Gastroesophageal sphincter (tissue), 4 donors: Measurements from ENCODE around the gene GRIK3. TPM values are rescaled to one million over a fixed set of nuclear protein-coding genes. Genes with fewer than 3 reads are reported as not detected.

Experiments used
- ATAC-seq: fragments of 150-250 bp; one replicate; pipeline ENCODE4 v1.9.1; 2016; ENCODE audit warnings: mild to moderate bottlenecking, moderate library complexity
- H3K27ac ChIP-seq, 4 donors: fragments of 200-600 bp; sonication (generic) in 3 of 4; 1 replicate in 3 of 4; 2 replicates in 1 of 4; pipeline ENCODE4 v1.5.1; 2016 to 2019
- H3K27me3 ChIP-seq: fragments of 200-600 bp; sonication (generic); one replicate; pipeline ENCODE4 v1.5.1; 2019
- H3K36me3 ChIP-seq, 2 donors: fragments of 200-600 bp; sonication (generic); one replicate each; pipeline ENCODE4 v1.5.1; 2019; ENCODE audit warnings: control low read depth in 1 of 2
- H3K4me1 ChIP-seq, 3 donors: fragments of 200-600 bp; sonication (generic); 1 replicate in 2 of 3; 2 replicates in 1 of 3; pipeline ENCODE4 v1.5.1; 2016 to 2019; ENCODE audit warnings: control low read depth in 2 of 3
- H3K4me3 ChIP-seq, 2 donors: fragments of 200-600 bp; sonication (generic); one replicate each; pipeline ENCODE4 v1.5.1; 2019; ENCODE audit warnings: mild to moderate bottlenecking in 1 of 2, moderate library complexity in 1 of 2
- H3K9me3 ChIP-seq, 3 donors: fragments of 200-600 bp; sonication (generic); one replicate each; pipeline ENCODE4 v1.5.1; 2017 to 2019; ENCODE audit warnings: control low read depth in 2 of 3
- EP300 ChIP-seq: sonication (generic); formaldehyde crosslinking; IDR thresholded peaks from one replicate; pipeline ENCODE4 v1.6.1; 2017; ENCODE audit warnings: antibody characterized with exemption, mild to moderate bottlenecking
- POLR2A ChIP-seq, 2 donors: fragments of 450-650 bp; IDR thresholded peaks; one replicate each; pipeline ENCODE4 v1.6.1; 2017; ENCODE audit warnings: antibody characterized with exemption in 2 of 2, mild to moderate bottlenecking in 2 of 2, moderate library complexity in 1 of 2
- POLR2AphosphoS5 ChIP-seq: sonication (generic); formaldehyde crosslinking; IDR thresholded peaks from one replicate; pipeline ENCODE4 v1.6.1; 2017; ENCODE audit warnings: antibody characterized with exemption
- WGBS, 2 donors: methylation state at CpG; one replicate each; pipeline ENCODE4 v1.1.5; 2018; ENCODE audit warnings: low coverage in 1 of 2; 5-methylcytosine and 5-hydroxymethylcytosine counted together
- total RNA-seq, 4 donors: library from RNA; depleted of rRNA; stranded (reverse); fragments of >200 nt; gene quantifications; one replicate each; pipeline ENCODE4 v1.1.0, GENCODE V29; 2016
- TF ChIP-seq, protein P1 (sequence below), 4 experiments: fragments of 200-600 bp in 2 of 4; fragments of 450-650 bp in 2 of 4; sonication (generic) in 1 of 4; IDR thresholded peaks; one replicate each; pipeline ENCODE4 v1.5.1; 2017 to 2019; ENCODE audit warnings: antibody characterized with exemption in 4 of 4, mild to moderate bottlenecking in 2 of 4, moderate library complexity in 2 of 4

Gene GRIK3
- total RNA-seq, 4 donors from 2014 or later = 3.1 to 7.8 (median 5.0) TPM

DNA sequence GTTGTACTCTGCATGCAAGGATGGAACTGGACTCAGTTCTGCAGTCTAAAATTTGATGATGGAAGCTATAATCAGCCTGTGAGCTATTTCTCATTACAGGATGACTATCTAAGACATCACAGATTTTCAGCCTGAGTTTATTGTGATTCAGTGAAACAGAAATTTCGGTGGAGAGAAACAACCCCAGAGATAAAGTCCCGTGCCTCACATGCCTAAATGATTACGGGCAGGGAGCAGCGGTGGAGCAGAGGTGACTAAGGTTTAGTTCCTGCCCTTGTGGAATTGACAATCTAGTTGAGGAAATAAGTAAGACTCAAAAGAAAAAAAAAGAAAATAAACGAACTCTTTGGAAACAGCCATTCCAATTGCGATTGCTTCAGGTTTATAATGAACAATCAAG is 96.9 kb downstream of the GRIK3 start:
- H3K9me3 ChIP-seq = no peaks in the 10 kb centered on the region
- no peak overlapping the region for H3K27ac ChIP-seq
- TF ChIP-seq, protein P1, sequence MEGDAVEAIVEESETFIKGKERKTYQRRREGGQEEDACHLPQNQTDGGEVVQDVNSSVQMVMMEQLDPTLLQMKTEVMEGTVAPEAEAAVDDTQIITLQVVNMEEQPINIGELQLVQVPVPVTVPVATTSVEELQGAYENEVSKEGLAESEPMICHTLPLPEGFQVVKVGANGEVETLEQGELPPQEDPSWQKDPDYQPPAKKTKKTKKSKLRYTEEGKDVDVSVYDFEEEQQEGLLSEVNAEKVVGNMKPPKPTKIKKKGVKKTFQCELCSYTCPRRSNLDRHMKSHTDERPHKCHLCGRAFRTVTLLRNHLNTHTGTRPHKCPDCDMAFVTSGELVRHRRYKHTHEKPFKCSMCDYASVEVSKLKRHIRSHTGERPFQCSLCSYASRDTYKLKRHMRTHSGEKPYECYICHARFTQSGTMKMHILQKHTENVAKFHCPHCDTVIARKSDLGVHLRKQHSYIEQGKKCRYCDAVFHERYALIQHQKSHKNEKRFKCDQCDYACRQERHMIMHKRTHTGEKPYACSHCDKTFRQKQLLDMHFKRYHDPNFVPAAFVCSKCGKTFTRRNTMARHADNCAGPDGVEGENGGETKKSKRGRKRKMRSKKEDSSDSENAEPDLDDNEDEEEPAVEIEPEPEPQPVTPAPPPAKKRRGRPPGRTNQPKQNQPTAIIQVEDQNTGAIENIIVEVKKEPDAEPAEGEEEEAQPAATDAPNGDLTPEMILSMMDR (IDR thresholded peaks at IDR 0.05) = no peak
- no peak for TF ChIP-seq POLR2A (IDR thresholded peaks at IDR 0.05)
- no peak for TF ChIP-seq POLR2AphosphoS5
- TF ChIP-seq EP300 = no peak
- no peaks in the 10 kb centered on the region for H3K36me3 ChIP-seq
- no peak overlapping the region for H3K4me3 ChIP-seq
- no peak for ATAC-seq
- WGBS, 2 donors = 73 to 76% methylated on average over 4 to 6 of the region's 6 CpGs
- peaks cover 93% of the 10 kb centered on the region for H3K27me3 ChIP-seq
- no peaks in the 10 kb centered on the region for H3K4me1 ChIP-seq

DNA sequence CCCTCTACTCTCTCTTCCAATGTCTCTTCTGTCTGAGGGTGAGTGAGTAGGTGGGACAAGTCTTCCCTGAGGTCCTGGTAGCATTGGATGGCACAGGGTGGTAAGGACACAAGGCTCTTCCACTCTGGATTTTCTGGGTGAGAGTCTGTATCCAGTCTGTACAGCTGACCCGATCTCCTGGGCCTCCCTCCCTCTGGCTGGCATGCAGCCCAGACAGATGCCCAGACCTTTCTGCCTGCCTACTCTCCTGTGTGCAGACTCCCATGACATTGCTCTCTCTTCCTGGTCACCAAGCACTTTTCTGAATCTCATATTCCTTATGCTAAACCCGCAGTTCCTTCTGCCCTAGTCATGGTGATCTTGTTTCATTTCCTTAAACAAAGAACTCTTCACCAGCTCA is 100.3 kb downstream of the GRIK3 start:
- Histone ChIP-seq H3K27ac (no peak overlapping the region), H3K4me1 (no peaks in the 10 kb centered on the region), H3K4me3 (no peak overlapping the region), H3K36me3 (no peaks in the 10 kb centered on the region), H3K27me3 (peaks cover 68% of the 10 kb centered on the region), H3K9me3 (no peaks in the 10 kb centered on the region)
- ATAC-seq = no peak
- TF ChIP-seq POLR2AphosphoS5 (no peak), POLR2A (IDR thresholded peaks at IDR 0.05) (no peak), EP300 (no peak)
- TF ChIP-seq, protein P1 (IDR thresholded peaks at IDR 0.05) = no peak
- 67 to 71% methylated on average over 1 to 2 of the region's 2 CpGs for WGBS, 2 donors

DNA sequence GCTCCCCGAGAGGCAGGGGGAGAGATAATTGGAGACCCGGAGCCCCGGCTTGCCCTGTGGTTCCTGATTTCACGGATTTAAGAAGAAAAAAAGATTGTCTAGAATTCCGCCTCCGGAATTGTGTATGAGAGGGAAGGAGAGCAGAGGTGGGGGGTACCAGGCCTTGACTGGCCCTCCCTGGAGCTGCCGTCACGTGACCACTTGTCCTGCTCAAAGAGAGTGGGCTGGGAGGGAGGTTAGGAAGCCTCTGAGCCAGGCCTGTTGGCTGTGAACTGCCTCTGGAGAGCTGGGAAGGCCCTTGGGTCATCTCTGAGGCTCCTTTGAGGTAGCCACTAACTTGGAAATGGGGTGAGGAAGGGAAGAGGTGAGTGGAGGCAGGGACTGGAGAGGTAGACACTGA is 106.5 kb downstream of the GRIK3 start:
- TF ChIP-seq POLR2A (IDR thresholded peaks at IDR 0.05) = no peak
- TF ChIP-seq EP300 = no peak
- TF ChIP-seq, protein P1 (IDR thresholded peaks at IDR 0.05) = no peak
- TF ChIP-seq POLR2AphosphoS5 = no peak
- Histone ChIP-seq H3K4me1 (no peaks in the 10 kb centered on the region), H3K27me3 (peaks cover 39% of the 10 kb centered on the region), H3K9me3 (no peaks in the 10 kb centered on the region), H3K27ac (no peak overlapping the region), H3K36me3 (no peaks in the 10 kb centered on the region), H3K4me3 (no peak overlapping the region)
- ATAC-seq = no peak
- WGBS, 2 donors = 37 to 66% methylated on average over 3 to 6 of the region's 8 CpGs

DNA sequence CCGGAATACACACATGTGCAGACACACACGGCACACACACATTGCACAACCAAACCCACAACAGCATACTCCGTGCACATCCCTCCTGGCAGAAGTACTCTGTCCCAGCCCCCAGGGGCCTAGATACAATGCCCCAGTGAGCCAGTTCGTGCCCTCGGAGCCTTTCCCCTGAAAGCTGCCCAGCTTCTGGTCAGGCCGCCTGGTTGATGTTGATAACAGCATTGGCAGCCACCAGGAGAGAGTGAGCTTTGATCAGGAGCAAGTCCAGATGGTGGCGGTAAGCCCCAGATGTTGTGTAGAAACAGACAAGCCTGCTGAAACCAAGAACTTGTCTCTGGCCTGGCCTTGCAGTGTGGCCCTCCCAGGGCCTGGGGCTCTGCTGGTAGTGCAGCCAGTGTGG is 109.1 kb downstream of the GRIK3 start:
- Histone ChIP-seq H3K36me3 (no peaks in the 10 kb centered on the region), H3K27me3 (peaks cover 54% of the 10 kb centered on the region), H3K4me1 (no peaks in the 10 kb centered on the region), H3K4me3 (no peak overlapping the region), H3K9me3 (no peaks in the 10 kb centered on the region), H3K27ac (no peak overlapping the region)
- TF ChIP-seq POLR2AphosphoS5 = no peak
- TF ChIP-seq, protein P1 (IDR thresholded peaks at IDR 0.05) = no peak
- ATAC-seq = no peak
- WGBS, 2 donors = 80 to 100% methylated on average over 2 of the region's 7 CpGs

DNA sequence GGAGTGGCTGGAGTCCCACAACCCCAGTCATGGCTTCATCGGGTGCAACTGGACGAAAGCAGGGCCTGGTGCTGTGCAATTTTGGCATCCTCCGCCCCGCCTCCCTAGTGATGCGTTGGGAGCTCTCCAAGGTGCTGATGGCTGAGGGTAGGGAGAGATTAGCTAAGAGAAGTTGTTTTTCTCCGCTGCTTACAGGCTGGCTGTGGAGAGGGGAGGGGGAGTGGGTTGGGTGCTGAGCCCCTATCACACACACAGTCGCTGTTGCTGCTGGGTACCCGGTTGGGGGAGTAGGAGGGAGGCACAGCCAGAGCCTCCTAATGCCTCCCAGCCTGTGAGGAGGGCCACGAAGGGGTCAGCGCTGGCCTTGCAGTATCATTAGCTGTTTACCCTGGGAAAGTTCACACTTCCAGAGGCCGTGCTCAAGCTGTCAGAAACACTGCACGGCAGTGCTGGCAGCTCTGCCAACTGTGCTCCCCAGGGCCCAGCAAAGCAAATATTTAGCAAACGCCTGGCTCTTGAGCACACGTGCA is 110.0 kb downstream of the GRIK3 start:
- WGBS, 2 donors = 0% methylated on average over 2 to 3 of the region's 14 CpGs
- peaks cover 64% of the 10 kb centered on the region for H3K27me3 ChIP-seq
- ATAC-seq = no peak

More for the DNA sequence above, 110.0 kb downstream of the GRIK3 start:
- Histone ChIP-seq H3K9me3 (no peaks in the 10 kb centered on the region), H3K4me3 (no peak overlapping the region), H3K27ac (no peak overlapping the region), H3K36me3 (no peaks in the 10 kb centered on the region), H3K4me1 (no peaks in the 10 kb centered on the region)
- TF ChIP-seq POLR2AphosphoS5 (no peak), EP300 (no peak), POLR2A (IDR thresholded peaks at IDR 0.05) (no peak)
- TF ChIP-seq, protein P1 (IDR thresholded peaks at IDR 0.05) = no peak
